HuH-7.5 (cell line): ENCODE measurements around the gene REEP3.
"Not testable (repeated sequence)": the region's sequence is repeated elsewhere in the genome, so short reads cannot be mapped to it uniquely, and the experiment has no call there.

ENCODE experiments used
- DNase-seq: peaks from one replicate; pipeline ENCODE4 v3.0.0; 2011; ENCODE audit warnings: low spot score

REEP3 gene

GRCh38 chr10:63520500-63521415, at the start of gene REEP3:
REEP3 (plus strand) TSS chr10:63521401; CDS start chr10:63521546, 145 bp downstream.
- peak; percentile 53 for DNase-seq

- DNase-seq = no peak
Measured at GRCh38 chr10:63474488-63474887, 46.7 kb upstream of the REEP3 start.

GRCh38 chr10:63477927-63478326, 43.3 kb upstream of the REEP3 start:
- no peak for DNase-seq

GRCh38 chr10:63478564-63478963, 42.6 kb upstream of the REEP3 start:
- no peak for DNase-seq

- no peak for DNase-seq
Measured at GRCh38 chr10:63480237-63480636, 41.0 kb upstream of the REEP3 start.

GRCh38 chr10:63481815-63482421, 39.3 kb upstream of the REEP3 start:
- DNase-seq = no peak

GRCh38 chr10:63483983-63484382, 37.2 kb upstream of the REEP3 start:
- DNase-seq = no peak

GRCh38 chr10:63487990-63488389, 33.2 kb upstream of the REEP3 start:
- DNase-seq = no peak

GRCh38 chr10:63489838-63490237, 31.4 kb upstream of the REEP3 start:
- DNase-seq = no peak

GRCh38 chr10:63491588-63492316, 29.4 kb upstream of the REEP3 start:
- DNase-seq = no peak

GRCh38 chr10:63492317-63492690, 28.9 kb upstream of the REEP3 start:
- not testable (repeated sequence) for DNase-seq

- no peak for DNase-seq
Measured at GRCh38 chr10:63493004-63493403, 28.2 kb upstream of the REEP3 start.

GRCh38 chr10:63494951-63495350, 26.2 kb upstream of the REEP3 start:
- no peak for DNase-seq

GRCh38 chr10:63496561-63496960, 24.6 kb upstream of the REEP3 start:
- DNase-seq = no peak

- no peak for DNase-seq
Measured at GRCh38 chr10:63497321-63497720, 23.9 kb upstream of the REEP3 start.

GRCh38 chr10:63498665-63499064, 22.5 kb upstream of the REEP3 start:
- no peak for DNase-seq

- not testable (repeated sequence) for DNase-seq
Measured at GRCh38 chr10:63500551-63500950, 20.6 kb upstream of the REEP3 start.

GRCh38 chr10:63501954-63502353, 19.2 kb upstream of the REEP3 start:
- no peak for DNase-seq

- no peak for DNase-seq
Measured at GRCh38 chr10:63502832-63503231, 18.4 kb upstream of the REEP3 start.

- no peak for DNase-seq
Measured at GRCh38 chr10:63503395-63503794, 17.8 kb upstream of the REEP3 start.

- no peak for DNase-seq
Measured at GRCh38 chr10:63504145-63504881, 16.9 kb upstream of the REEP3 start.

GRCh38 chr10:63505562-63505961, 15.6 kb upstream of the REEP3 start:
- DNase-seq = no peak
